GM12874 (cell line): ENCODE data around the gene LRRTM4.

Experiments
- TF ChIP-seq, protein P1 (sequence below): IDR thresholded peaks from 2 replicates; pipeline ENCODE4 v1.5.1; 2011; ENCODE audit warnings: low read depth, mild to moderate bottlenecking, control low read depth, low read length, moderate library complexity; ENCODE audit not compliant: insufficient read depth

LRRTM4 gene

DNA sequence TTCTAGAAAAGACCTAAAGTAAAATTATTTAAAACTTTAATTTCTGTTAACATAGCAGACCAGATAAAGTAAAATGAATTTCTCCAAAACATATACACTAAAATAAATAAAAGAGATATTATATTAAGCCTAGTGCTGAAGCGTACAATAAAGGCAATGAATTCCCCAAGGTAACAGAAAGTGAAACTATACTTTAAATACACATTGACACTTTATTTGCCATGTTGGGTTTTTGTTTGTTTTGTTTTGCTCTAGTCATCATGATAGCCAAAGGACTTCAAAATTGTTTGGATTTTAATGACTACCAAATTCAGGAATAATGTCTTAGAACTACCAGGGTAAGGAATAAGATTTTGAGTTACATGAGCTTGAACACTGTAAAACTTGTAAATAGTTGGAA lies 413.3 kb downstream of the LRRTM4 start:
- TF ChIP-seq, protein P1, sequence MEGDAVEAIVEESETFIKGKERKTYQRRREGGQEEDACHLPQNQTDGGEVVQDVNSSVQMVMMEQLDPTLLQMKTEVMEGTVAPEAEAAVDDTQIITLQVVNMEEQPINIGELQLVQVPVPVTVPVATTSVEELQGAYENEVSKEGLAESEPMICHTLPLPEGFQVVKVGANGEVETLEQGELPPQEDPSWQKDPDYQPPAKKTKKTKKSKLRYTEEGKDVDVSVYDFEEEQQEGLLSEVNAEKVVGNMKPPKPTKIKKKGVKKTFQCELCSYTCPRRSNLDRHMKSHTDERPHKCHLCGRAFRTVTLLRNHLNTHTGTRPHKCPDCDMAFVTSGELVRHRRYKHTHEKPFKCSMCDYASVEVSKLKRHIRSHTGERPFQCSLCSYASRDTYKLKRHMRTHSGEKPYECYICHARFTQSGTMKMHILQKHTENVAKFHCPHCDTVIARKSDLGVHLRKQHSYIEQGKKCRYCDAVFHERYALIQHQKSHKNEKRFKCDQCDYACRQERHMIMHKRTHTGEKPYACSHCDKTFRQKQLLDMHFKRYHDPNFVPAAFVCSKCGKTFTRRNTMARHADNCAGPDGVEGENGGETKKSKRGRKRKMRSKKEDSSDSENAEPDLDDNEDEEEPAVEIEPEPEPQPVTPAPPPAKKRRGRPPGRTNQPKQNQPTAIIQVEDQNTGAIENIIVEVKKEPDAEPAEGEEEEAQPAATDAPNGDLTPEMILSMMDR: no peak

DNA sequence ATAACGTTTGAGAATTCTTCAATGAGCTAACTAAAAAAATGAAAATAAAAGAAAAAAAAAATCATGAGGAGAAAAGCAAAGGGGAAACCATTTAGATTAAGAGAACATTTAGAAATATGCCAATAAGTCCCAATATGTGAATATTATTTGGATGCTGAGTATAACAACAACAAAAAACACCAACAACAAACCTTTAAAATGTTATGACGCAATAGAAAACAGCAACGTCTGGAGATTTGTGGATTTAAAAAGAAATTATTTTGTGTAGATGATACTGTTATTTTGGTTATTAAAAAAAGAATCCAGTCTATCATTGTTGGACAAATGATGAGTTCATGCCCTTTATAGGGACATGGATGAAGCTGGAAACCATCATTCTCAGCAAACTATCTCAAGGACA lies 417.2 kb downstream of the LRRTM4 start:
- TF ChIP-seq, protein P1: no peak

DNA sequence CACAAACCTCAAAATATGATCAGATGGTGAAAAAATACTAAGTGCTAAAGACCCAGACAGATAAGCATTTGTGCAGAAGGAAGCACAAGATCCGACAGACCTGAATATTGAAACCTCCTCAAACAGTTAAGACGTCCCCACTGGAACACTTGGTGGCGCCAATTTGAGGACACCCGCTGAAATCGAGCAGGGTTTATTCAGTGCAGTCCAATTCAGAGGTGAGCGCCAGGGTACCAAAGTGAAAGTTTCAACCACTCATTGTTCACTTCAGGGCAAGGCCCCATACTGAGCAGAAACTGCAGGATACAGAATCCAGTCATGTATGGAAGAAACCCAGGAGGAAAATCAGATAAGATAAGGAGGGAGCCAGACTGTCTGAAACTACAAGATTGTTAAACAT lies 417.6 kb downstream of the LRRTM4 start:
- TF ChIP-seq, protein P1: no peak

DNA sequence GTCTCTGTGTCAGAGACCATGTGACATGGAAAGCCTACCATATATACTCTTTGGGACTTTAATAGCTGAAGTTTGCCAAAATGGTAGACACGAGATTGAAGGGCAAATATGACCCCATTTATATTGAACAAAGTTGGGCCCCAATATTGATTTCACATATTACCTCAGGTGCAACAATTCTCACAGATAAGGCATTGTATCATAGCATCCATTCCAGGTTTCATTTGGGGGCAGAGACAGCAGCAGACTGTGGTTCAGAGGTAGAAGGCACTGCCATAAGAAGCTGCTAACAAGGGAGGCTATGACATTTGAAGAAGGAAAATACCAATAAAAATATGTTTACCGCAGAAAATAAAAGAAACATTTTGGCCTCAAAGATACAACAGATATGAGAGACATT lies 419.2 kb downstream of the LRRTM4 start:
- TF ChIP-seq, protein P1: no peak

DNA sequence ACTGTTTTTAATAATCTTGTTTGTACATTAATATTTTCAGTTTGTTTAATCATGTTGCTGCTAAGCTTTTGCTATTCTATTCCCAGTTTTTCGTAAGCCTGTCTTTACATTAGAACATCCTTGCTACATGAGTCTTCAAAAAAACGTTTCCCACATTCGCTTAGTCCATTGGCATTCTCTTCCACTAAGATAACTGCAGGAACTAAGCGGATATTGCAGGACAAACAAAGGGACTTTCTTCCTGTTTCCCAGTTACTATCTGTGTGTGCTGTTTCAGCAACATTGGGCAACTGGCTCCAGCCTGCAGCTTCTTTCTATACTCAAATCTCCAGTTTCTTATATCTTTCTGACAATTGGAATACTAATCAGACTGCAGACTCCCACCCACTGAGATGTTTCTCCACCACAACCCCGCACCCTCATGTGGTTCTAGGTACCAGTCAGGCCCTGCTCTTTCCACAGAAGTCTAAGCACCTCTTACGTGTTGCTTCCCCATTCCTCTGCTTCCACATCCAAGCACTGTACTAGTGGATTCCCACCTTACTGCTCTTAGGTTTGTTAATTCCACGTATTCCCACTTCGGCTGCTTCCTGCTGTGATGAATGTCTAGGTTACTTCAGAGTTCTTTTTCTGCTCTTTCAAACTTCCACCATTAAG lies 420.3 kb downstream of the LRRTM4 start:
- TF ChIP-seq, protein P1: no peak

DNA sequence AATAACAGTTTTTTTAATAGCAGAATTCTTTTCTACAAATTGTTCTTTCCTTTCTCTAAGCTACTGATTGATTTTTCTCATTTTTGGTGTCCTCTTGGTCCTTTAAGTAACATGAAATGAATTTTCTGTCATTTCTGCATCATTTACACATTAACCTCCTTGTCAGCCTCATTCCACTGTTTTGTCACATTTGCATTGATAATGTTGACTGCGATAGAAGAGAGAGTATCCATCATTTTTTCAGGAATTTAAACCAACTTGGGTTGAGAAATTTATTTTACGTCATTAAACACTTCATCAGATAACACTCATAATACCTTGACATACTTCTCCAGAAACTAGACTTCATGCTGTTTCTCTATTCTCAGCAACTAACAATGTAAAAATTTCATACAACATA lies 422.2 kb downstream of the LRRTM4 start:
- TF ChIP-seq, protein P1: no peak

DNA sequence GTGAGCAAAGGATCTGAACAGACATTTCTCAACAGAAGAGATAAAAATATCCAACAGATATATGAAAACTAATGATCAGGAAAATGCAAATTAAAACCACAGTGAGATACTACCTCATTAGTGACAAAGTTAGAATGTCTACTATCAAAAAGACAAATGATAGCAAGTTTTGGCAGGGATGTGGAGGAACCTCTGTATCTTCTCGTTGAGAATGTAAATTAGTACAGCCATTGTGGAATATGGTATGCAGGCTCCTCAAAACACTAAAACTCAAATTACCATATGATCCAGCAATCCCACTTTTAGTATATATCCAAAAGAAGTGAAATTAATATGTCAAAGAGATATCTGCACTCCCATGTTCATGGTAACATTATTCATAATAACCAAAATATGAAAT lies 427.1 kb downstream of the LRRTM4 start:
- TF ChIP-seq, protein P1: no peak
